Activated CD4-positive, alpha-beta T cell treated with anti-CD3 and anti-CD28 coated beads for 4 hours (primary cell): Measurements from ENCODE around the gene RHOB.
"Not testable (repeated sequence)": the region's sequence is repeated elsewhere in the genome, so short reads cannot be mapped to it uniquely, and the experiment has no call there.

Experiments used
- DNase-seq, 2 donors: peaks; one replicate each; pipeline ENCODE4 v3.0.0-alpha.2; 2020

RHOB gene

DNA sequence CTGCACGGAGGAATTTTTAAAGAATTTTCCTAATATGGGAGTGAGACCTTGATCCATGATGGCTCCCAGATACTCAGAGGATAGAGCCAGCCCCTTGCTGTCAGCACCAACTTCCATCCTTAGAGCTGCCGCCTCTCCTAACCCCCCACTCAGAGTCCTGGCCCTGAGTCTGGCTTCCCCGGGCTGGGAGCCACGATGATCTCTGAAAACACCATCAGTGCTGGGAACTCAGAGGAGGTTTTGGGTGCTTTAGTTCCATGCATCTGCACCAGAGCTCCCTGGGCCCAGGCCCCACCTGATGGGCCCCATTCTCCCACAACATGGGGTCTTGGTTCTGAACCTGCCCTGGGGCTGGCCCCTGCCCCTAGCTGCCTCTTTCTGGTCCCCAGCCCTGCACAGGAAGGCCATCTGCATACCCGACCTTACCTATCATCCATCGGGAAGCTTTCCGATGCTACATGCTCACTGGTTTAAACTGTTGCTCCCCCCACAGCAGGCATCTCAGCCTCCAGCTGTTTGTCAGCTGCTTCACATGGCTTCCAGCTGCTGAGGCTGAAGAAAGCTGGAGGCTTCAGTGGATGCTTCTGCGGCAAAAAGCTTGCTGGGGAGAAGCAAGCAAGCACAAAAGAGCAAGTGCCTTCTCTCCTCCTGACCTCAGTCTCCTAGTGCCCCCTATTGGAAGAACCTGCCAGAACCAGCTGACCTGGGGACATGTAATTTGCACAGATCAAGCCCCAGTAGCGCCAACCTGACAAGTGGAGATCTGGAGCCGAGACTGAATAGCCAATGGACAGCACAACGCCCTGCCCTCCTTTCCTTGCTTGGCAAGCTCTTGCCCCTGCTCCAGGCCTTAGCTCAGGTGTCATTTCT lies 24.2 kb upstream of the RHOB start:
- DNase-seq: no peak

- no peak for DNase-seq
These were observed 23.5 kb upstream of the RHOB start for GRCh38 chr2:20423359-20423758.

- no peak for DNase-seq
These were observed 23.0 kb upstream of the RHOB start for GRCh38 chr2:20423847-20424246.

GRCh38 chr2:20424300-20425290 lies 22.3 kb upstream of the RHOB start:
- DNase-seq: no peak

DNA sequence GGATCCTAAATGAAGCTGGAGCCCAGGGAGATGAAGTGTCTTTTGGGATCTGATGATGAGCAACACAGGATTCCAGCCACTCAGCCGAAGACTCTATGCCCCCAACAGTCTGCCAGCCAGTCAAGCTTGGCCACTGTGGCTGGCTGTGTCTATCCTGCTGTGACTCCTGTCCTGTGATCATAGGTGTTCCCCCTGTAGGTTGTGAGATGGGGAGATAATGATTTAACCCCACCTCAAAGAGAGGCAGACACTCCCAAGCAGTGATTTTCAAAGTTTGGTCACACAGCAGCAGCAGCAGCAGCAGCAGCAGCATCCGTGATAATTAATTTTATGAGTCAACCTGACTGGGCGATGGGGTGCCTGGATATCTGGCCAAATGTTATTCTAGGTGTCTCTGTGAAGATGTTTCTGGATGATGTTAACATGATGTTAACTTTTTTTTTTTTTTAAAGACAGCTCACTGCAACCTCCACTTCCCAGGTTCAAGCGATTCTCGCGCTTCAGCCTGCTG lies 21.4 kb upstream of the RHOB start:
- no peak for DNase-seq

DNA sequence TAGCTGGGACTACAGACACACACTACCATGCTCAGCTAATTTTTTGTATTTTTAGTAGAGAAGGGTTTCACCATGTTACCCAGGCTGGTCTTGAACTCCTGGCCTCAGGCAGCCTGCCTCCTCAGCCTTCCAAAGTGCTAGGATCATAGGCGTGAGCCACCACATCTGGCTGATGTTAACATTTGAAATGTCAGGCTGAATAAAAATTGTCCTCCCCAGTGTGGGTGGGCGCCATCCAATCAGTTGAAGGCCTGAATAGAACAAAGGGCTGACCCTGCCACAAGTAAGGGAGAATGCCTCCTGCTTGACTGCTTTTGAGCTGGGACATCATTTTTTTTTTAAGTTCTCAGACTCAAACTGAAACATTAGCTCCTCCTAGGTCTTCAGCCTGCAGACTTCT lies 21.0 kb upstream of the RHOB start:
- DNase-seq: no peak

DNA sequence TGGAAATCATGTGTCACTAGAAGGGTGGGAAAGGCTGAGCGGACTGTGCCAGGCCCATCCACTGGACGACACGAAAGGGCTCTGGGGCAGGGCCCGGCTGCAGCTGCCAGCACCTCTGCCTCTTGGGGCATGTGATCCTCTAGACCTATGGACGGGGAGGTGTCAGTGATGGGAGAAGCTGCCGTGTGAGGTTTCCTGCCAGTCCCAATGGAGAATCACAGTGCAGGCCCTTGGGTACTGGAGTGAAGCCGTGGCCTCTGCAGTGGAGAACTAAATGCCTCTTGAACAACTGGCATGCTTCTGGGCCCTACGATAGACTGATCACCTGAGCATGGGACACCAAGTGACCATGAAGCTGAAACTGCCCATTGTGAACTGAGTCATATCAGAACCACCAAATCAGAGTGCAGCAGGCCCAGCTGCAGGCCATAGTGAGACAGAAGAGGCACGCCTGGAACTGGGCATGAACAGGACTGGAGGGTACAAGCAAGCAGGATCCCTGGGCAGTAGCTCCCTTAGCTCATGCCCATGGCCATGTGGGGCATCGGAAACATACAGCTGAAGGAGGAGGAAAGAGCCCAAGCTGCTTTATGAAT lies 18.8 kb upstream of the RHOB start:
- DNase-seq: no peak

DNA sequence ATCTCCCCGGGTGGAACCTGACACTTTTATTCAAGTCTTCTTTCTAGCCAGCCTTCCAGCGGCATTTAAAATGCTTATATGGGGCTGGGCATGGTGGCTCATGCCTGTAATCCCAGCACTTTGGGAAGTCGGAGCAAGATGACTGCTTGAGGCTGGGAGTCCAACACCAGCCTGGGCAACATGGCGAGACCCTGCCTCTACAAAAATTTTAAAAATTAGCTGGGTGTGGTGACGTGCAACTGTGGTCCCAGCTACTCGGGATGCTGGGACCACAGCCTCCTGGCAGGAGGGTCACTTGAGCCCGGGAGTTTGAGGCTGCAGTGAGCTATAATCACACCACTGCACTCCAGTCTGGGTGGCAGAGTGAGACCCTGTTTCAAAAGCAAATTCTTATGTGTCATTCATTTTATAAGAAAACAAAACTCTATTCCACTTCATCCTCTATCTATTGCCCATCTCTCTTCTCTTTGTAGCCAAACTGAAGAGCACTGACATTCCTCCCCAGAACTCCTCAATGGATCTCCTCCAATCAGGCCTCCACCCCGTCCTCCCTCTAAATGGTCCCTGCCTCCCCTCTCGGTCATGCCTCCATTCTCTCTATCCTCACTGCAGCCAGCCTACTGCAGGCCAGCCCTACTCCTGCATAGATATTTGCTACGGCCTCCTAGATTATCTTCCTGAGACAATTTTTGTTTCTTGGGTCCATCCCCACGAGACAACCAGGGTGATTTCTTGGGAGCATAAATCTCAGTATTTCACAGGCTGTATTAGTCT lies 18.0 kb upstream of the RHOB start:
- DNase-seq: no peak

DNA sequence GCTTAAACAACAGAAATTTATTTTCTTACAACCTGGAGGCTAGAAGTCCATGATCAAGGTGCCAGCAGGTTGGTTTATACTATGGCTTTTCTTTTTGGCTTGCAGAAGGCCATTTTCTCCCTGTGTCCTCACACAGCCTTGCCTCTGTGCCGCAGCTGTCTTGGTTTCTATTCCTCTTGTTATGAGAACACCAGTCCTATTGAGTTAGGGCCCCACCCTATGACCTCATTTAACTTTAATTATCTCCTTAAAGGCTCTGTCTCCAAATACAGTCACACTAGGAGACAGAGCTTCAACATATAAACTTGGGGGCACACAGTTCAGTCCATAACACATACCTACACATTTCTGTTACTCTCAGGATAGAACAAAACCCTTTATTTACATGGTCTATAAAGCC lies 17.3 kb upstream of the RHOB start:
- no peak for DNase-seq

DNA sequence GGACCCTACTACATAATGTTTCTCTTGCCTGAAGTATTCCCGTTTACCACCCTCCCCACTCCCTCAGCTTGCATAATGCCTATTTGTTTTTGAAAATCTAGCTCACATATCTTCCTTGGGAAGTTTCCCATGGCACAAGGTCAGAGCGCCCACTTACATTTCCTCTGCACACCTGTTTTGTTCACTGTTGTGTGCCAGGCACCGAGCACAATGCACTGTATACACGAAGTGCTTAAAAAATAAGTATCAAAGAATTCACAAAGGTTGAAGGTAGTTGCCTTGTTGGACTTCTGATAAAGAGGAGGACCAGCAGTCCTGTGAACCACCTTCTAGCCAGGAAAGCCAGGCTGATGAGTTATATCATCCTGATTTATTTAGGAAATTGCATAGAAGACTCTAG lies 16.8 kb upstream of the RHOB start:
- no peak for DNase-seq

- DNase-seq: no peak
These were observed 16.2 kb upstream of the RHOB start for GRCh38 chr2:20430461-20431300.

- DNase-seq: no peak
These were observed 15.6 kb upstream of the RHOB start for GRCh38 chr2:20431301-20431698.

DNA sequence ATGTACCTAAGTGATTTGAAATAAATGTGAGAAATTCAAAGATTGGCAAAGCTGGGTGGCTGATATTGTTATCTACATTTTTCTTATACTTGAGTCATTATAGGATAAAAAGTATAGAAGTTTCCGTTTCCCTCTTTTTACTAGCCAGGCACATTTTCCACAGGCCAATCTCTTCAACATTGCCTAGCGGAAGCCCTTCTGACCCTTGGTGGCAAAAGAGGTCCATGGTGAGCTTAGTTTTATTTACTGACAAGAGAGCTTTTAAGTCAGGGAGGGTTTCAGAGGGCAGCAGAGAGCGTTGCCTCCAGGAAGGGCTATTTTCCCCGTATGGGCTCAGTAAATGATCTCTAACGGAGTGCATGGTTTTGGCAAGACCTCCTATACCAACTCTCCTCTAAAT lies 15.1 kb upstream of the RHOB start:
- no peak for DNase-seq

GRCh38 chr2:20432714-20433113 lies 14.2 kb upstream of the RHOB start:
- DNase-seq: no peak

DNA sequence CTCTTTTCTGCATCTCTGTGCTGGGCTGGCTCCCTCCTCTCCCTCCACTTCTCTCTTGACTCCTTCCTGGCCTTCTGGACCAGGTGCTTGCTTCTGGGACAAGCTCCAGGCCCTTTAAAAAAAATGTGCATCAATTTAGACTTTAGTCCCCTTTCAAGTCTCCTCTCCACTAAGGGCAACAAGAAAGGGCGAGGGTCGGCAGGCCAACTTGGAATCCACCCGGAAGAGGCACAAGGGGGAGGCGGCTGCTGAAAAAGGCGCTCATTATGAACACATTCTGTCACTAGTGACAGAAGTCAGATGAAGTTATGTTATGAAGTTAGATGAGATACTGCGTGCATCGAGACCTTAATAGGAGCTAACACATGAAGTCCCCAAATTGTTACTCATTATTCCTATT lies 13.6 kb upstream of the RHOB start:
- DNase-seq: no peak

GRCh38 chr2:20433946-20434553 lies 12.8 kb upstream of the RHOB start:
- DNase-seq: no peak

DNA sequence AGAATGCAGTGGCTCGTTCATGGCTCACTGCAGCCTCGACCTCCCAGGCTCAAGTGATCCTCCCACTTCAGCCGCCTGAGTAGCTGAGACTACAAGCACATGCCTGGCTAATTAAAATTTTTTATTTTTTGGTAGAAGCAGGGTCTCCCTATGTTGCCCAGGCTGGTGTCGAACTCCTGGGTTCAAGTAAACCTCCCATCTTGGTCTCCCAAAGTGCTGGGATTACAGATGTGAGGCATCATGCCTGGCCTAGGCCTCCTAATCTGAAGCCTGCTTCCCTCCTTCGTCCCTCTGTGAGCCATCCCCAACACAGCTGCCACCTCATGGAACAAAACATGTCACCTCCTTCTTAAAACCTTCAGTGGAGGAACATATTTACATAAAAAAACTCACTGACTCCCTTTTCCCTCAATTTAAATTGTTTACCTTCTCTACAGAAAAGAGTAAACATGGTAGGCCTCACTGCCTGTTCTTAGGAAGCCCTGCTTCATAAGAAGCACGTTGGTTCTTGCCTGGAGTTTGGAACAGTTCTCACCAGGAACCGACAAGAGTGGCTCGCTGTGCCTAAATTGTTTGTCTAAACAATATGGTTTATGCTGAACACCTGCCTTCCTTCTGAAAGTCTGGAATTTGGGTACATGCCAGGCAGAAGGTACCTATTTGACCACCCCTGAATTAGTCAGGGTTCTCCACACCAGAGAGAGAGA lies 12.1 kb upstream of the RHOB start:
- DNase-seq: no peak

DNA sequence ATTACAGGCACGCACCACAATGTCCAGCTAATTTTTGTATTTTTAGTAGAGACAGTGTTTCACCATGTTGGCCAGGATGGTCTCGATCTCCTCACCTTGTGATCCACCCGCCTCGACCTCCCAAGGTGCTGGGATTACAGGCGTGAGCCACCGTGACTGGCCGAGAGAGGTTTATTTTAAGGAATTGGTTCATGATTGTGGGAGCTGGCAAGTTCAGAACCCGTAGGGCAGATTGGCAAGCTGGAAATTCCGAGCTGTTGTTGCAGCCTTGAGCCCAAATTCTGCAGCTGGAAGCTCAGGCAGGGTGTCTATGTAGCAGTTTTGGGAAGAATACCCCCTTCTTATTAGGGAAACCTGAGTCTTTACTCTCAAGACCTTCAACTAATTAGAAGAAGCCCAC lies 11.4 kb upstream of the RHOB start:
- DNase-seq: not testable (repeated sequence)

DNA sequence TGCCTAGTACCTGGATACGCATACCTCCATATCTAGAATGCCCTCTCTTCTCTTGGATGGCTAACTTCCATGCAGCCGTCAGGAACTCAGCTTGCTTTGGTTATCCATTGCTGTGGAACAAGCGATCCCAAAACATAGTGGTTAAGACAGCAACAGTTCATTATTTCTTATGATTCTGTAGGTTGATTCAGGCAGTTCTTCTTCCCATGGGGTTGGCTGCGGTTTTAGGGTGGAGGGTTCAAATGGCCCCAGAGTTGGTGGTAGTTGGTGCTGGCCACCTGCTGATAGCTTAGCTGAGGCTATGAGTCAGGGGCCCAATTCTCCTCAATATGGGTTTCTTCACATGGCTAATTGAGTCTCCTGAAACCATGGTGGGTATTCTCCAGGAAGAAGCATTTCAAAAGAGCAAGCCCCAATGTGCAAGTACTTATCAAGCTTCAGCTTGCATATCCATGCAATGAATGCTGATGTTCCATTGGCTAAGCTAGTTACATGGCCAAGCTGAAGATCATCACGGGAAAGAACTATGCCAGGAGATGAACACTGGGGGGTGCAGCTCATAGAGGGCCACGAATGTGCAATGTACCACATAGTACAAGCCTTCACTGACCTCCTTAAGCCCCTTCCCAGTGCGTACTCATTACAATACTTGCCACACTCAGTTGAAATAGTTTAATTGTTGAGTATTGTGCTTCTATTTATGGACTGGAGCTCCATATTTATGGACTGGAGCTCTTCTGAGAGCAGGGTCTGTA lies 10.0 kb upstream of the RHOB start:
- no peak for DNase-seq
